Spleen (tissue), 11 donors: Measurements from ENCODE around the gene OS9. TPM values are rescaled to one million over a fixed set of nuclear protein-coding genes. Genes with fewer than 3 reads are reported as not detected.

Experiments
- DNase-seq: peaks from one replicate; pipeline ENCODE4 v3.0.0-alpha.2; 2020
- H3K27ac ChIP-seq, 8 donors: fragments of 200-600 bp; sonication (generic) in 7 of 8; 1 replicate in 4 of 8; 2 replicates in 4 of 8; pipeline versions ENCODE4 v1.5.0 to v1.8.0; 2016 to 2021; ENCODE audit warnings: inconsistent platforms in 4 of 8, mild to moderate bottlenecking in 4 of 8, moderate library complexity in 1 of 8
- H3K27me3 ChIP-seq, 7 donors: fragments of 200-600 bp; sonication (generic) in 6 of 7; replicated peaks in 1 of 7; 1 replicate in 4 of 7; 2 replicates in 3 of 7; pipeline versions ENCODE4 v1.5.0 to v1.8.0; 2016 to 2021; ENCODE audit warnings: inconsistent platforms in 3 of 7, mild to moderate bottlenecking in 1 of 7
- H3K36me3 ChIP-seq, 6 donors: fragments of 200-600 bp; sonication (generic) in 5 of 6; 1 replicate in 4 of 6; 2 replicates in 2 of 6; pipeline versions ENCODE4 v1.5.0 to v1.8.0; 2016 to 2021; ENCODE audit warnings: inconsistent platforms in 2 of 6
- H3K4me1 ChIP-seq, 6 donors: fragments of 200-600 bp; sonication (generic) in 5 of 6; 1 replicate in 3 of 6; 2 replicates in 3 of 6; pipeline versions ENCODE4 v1.5.0 to v1.8.0; 2016 to 2021; ENCODE audit warnings: inconsistent platforms in 3 of 6
- H3K4me3 ChIP-seq, 8 donors: fragments of 200-600 bp; sonication (generic) in 7 of 8; 1 replicate in 4 of 8; 2 replicates in 4 of 8; pipeline versions ENCODE4 v1.5.0 to v1.8.0; 2016 to 2021; ENCODE audit warnings: inconsistent platforms in 4 of 8, mild to moderate bottlenecking in 4 of 8, moderate library complexity in 2 of 8
- H3K9me3 ChIP-seq, 8 donors: fragments of 200-600 bp; sonication (generic) in 7 of 8; 1 replicate in 4 of 8; 2 replicates in 4 of 8; pipeline versions ENCODE4 v1.5.0 to v1.8.0; 2016 to 2021; ENCODE audit warnings: inconsistent platforms in 4 of 8
- POLR2A ChIP-seq, 3 donors: fragments of 450-650 bp; IDR thresholded peaks; one replicate each; pipeline ENCODE4 v1.5.1; 2017; ENCODE audit warnings: antibody characterized with exemption in 3 of 3, mild to moderate bottlenecking in 1 of 3
- POLR2AphosphoS5 ChIP-seq, 3 donors: sonication (generic); formaldehyde crosslinking; IDR thresholded peaks; one replicate each; pipeline ENCODE4 v1.5.1; 2017; ENCODE audit warnings: antibody characterized with exemption in 3 of 3
- WGBS, 5 donors: extraction: QIAGEN DNeasy Blood & Tissue Kit in 3 of 5; methylation state at CpG; one replicate each; pipeline versions ENCODE4 v1.1.5 to v1.1.7; 2013 to 2018; 5-methylcytosine and 5-hydroxymethylcytosine counted together
- intact Hi-C: fragments of 100-400 bp; cut with DNase I; formaldehyde crosslinking; loops from one replicate; pipeline ENCODE4 v1.15.0; 2023; ENCODE audit warnings: low total_unique reads
- polyA plus RNA-seq, 3 donors: library from polyadenylated mRNA; stranded (reverse); fragments of 200-250 nt; gene quantifications; one replicate each; pipeline ENCODE4 v1.2.1, GENCODE V29; 2013
- total RNA-seq, 7 donors: library from RNA; depleted of rRNA in 3 of 7; stranded (reverse); fragments of >200 nt in 3 of 7; fragmentation: NEBNext Ultra II Directional in 4 of 7; extraction: Animal tissue kit (Norgen Biotek cat#: 25700) in 4 of 7; gene quantifications; one replicate each; pipeline versions ENCODE4 v1.1.0 to v1.2.1, GENCODE V29; 2016 to 2021
- TF ChIP-seq, protein P1 (sequence below), 11 experiments: fragments of 200-600 bp in 7 of 11; fragments of 450-650 bp in 4 of 11; sonication (generic) in 4 of 11; IDR thresholded peaks in 8 of 11; conservative IDR thresholded peaks in 3 of 11; 1 replicate in 7 of 11; 2 replicates in 4 of 11; pipeline versions ENCODE4 v1.4.0 to v1.8.0; 2016 to 2021; ENCODE audit warnings: antibody characterized with exemption in 11 of 11, inconsistent platforms in 4 of 11, mild to moderate bottlenecking in 1 of 11
- donor health status: healthy with polysubstance abuse.
- donor health status: DM: no; HTN: no; CAD: no; lungs with moderate emphysema.
- donor health status: DM: no; HTN: no; CAD: no.
- donor health status: Bipolar disorder and iron deficiency.
- donor health status: healthy.
- donor health status: DM: no; HTN: no; CAD: no.
- donor health status: DM: yes; HTN: yes; CAD: no.

Gene OS9
- total and polyA plus RNA-seq, 10 donors, result 94.9 to 323 (median 253) TPM

DNA sequence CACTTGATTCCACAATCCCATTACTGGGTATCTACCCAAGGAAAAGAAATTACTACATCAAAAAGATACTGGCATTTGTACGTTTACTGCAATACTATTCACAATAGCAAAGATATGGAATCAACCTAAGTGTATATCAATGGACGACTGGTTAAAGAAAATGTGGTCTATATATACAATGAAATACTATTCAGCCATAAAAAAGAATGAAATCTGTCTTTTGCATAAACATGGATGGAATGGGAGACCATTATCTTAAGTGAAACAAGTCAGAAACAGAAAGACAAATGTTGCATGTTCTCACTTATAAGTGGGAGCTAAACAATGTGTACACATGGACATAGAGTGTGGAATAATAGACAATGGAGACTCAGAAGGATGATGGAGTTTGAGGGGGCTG lies 5.0 kb upstream of the OS9 start:
- no peaks in the 10 kb centered on the region for H3K36me3 ChIP-seq
- TF ChIP-seq, protein P1, sequence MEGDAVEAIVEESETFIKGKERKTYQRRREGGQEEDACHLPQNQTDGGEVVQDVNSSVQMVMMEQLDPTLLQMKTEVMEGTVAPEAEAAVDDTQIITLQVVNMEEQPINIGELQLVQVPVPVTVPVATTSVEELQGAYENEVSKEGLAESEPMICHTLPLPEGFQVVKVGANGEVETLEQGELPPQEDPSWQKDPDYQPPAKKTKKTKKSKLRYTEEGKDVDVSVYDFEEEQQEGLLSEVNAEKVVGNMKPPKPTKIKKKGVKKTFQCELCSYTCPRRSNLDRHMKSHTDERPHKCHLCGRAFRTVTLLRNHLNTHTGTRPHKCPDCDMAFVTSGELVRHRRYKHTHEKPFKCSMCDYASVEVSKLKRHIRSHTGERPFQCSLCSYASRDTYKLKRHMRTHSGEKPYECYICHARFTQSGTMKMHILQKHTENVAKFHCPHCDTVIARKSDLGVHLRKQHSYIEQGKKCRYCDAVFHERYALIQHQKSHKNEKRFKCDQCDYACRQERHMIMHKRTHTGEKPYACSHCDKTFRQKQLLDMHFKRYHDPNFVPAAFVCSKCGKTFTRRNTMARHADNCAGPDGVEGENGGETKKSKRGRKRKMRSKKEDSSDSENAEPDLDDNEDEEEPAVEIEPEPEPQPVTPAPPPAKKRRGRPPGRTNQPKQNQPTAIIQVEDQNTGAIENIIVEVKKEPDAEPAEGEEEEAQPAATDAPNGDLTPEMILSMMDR (IDR thresholded peaks at IDR 0.05 in 8 of 11, conservative IDR thresholded peaks at IDR 0.05 in 3 of 11), result no peak
- TF ChIP-seq POLR2A (IDR thresholded peaks at IDR 0.05), result no peak
- no peak for TF ChIP-seq POLR2AphosphoS5 (IDR thresholded peaks at IDR 0.05)

DNA sequence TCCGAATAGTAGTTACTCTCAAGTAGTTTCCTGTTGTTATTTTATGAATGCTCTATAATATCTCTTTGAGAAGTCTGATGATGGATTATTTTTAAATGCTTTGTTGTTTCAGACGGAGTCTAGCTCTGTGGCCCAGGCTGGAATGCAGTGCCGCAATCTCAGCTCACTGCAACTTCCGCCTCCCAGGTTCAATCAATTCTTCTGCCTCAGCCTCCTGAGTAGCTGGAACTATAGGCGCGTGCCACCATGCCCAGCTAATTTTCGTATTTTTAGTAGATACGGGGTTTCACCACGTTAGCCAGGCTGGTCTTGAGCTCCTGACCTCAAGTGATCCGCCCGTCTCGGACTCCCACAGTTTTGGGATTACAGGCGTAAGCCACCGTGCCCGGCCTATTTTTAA lies 1.4 kb upstream of the OS9 start:
- TF ChIP-seq POLR2A (IDR thresholded peaks at IDR 0.05) (no peak), POLR2AphosphoS5 (IDR thresholded peaks at IDR 0.05) (no peak)
- TF ChIP-seq, protein P1 (IDR thresholded peaks at IDR 0.05 in 8 of 11, conservative IDR thresholded peaks at IDR 0.05 in 3 of 11), result no peak
- Histone ChIP-seq H3K27me3 (peaks cover 0 to 20% (median 4%) of the 10 kb centered on the region in 7 donors), H3K36me3 (peaks cover 0 to 27% (median 20%) of the 10 kb centered on the region in 6 donors), H3K27ac (no peak overlapping the region), H3K9me3 (no peaks in the 10 kb centered on the region), H3K4me1 (peaks cover 8 to 35% (median 21%) of the 10 kb centered on the region in 6 donors), H3K4me3 (no peak overlapping the region)
- no peak for DNase-seq
- 93 to 94% (median 94%) methylated on average over 15 of the region's 15 CpGs for WGBS, 5 donors
- intact Hi-C loops, result no loop called here

More for the DNA sequence above, 5.0 kb upstream of the OS9 start:
- Histone ChIP-seq H3K27me3 (peaks cover 0 to 44% (median 8%) of the 10 kb centered on the region in 7 donors), H3K4me3 (no peak overlapping the region), H3K9me3 (no peaks in the 10 kb centered on the region), H3K4me1 (peaks cover 0 to 10% (median 5%) of the 10 kb centered on the region in 6 donors), H3K27ac (no peak overlapping the region)
- 58 to 68% (median 67%) methylated on average over 2 of the region's 2 CpGs for WGBS, 5 donors
- DNase-seq, result no peak
- intact Hi-C loops, result no loop called here

DNA sequence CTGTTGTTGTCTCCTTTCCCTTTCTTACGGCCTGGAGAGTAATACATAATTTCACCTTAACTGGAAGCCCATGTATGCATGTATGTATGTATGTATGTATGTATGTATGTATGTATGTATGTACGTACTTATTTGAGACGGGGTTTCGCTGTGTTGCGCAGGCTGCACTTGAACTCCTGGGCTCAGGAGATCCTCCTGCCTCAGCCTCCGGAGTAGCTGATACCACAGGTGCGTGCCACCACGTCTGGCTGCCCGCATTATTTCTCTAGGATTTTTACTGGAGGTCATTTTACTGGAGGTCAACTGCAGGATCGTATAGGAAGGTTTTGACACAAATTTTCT lies 644 bp upstream of the OS9 start:
- intact Hi-C loops, result no loop called here
- Histone ChIP-seq H3K4me1 (peaks cover 8 to 35% (median 21%) of the 10 kb centered on the region in 6 donors), H3K36me3 (peaks cover 0 to 34% (median 21%) of the 10 kb centered on the region in 6 donors), H3K27ac (peak overlapping the region in 7 of 8 donors; percentile 31 to 94 (median 66)), H3K27me3 (peaks cover 0 to 12% (median 0%) of the 10 kb centered on the region in 7 donors), H3K9me3 (no peaks in the 10 kb centered on the region), H3K4me3 (peak overlapping the region in 6 of 8 donors; percentile 29 to 94 (median 84))
- TF ChIP-seq POLR2A (IDR thresholded peaks at IDR 0.05) (no peak), POLR2AphosphoS5 (IDR thresholded peaks at IDR 0.05) (no peak)
- TF ChIP-seq, protein P1 (IDR thresholded peaks at IDR 0.05 in 8 of 11, conservative IDR thresholded peaks at IDR 0.05 in 3 of 11), result no peak
- DNase-seq, result peak; percentile 81
- WGBS, 5 donors, result 49 to 60% (median 57%) methylated on average over 10 of the region's 10 CpGs

DNA sequence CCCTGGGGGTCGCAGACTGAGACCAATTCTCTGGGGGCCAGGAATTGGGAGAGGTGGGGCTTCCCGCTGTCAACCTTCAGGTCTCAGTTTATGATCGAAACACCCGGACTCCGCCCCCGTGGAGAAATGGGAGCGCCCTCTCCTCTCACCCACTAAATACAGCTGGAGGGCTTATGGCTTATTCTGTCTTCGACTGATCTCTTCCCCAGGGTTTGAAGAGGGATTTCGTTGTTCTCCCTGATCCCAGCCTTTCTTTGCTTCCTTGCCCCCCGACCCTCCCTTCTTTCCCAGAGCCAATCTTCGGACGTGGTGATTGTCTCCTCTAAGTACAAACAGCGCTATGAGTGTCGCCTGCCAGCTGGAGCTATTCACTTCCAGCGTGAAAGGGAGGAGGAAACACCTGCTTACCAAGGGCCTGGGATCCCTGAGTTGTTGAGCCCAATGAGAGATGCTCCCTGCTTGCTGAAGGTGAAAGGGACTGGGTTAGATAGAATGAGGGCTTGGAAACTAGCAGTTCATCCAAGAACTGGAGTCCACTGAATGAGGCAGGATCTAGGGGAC lies 607 bp downstream of the OS9 start:
- TF ChIP-seq, protein P1 (IDR thresholded peaks at IDR 0.05 in 8 of 11, conservative IDR thresholded peaks at IDR 0.05 in 3 of 11), result no peak
- no peak for TF ChIP-seq POLR2A (IDR thresholded peaks at IDR 0.05)
- no peak for TF ChIP-seq POLR2AphosphoS5 (IDR thresholded peaks at IDR 0.05)
- H3K4me3 ChIP-seq, result peak overlapping the region; percentile 69 to 99 (median 90)
- peaks cover 0 to 46% (median 25%) of the 10 kb centered on the region in 6 donors for H3K36me3 ChIP-seq
- H3K27me3 ChIP-seq, result no peaks in the 10 kb centered on the region
- peaks cover 8 to 35% (median 21%) of the 10 kb centered on the region in 6 donors for H3K4me1 ChIP-seq
- no peaks in the 10 kb centered on the region for H3K9me3 ChIP-seq
- DNase-seq, result no peak
- 1 to 2% (median 2%) methylated on average over 15 of the region's 15 CpGs for WGBS, 5 donors
- H3K27ac ChIP-seq, result peak overlapping the region; percentile 79 to 94 (median 88)
- intact Hi-C loops, result no loop called here
